Ascending aorta (tissue), 2 donors: Measurements from ENCODE around the gene HSFX2. TPM values are rescaled to one million over a fixed set of nuclear protein-coding genes. Genes with fewer than 3 reads are reported as not detected.
"Not testable (repeated sequence)": the region's sequence is repeated elsewhere in the genome, so short reads cannot be mapped to it uniquely, and the experiment has no call there.

ENCODE experiments used
- DNase-seq, 2 donors: peaks; one replicate each; pipeline ENCODE4 v3.0.0-alpha.2; 2019; ENCODE audit warnings: low spot score in 2 of 2
- H3K27ac ChIP-seq, 2 donors: fragments of 200-600 bp; sonication (generic); one replicate each; pipeline ENCODE4 v1.5.1; 2016 to 2017; ENCODE audit warnings: mild to moderate bottlenecking in 1 of 2
- H3K27me3 ChIP-seq: fragments of 200-600 bp; sonication (generic); one replicate; pipeline ENCODE4 v1.5.1; 2017
- H3K36me3 ChIP-seq, 2 donors: fragments of 200-600 bp; sonication (generic); one replicate each; pipeline ENCODE4 v1.5.1; 2016
- H3K4me1 ChIP-seq, 2 donors: fragments of 200-600 bp; sonication (generic); one replicate each; pipeline ENCODE4 v1.5.1; 2016 to 2017; ENCODE audit warnings: mild to moderate bottlenecking in 1 of 2
- H3K4me3 ChIP-seq, 2 donors: fragments of 200-600 bp; sonication (generic); one replicate each; pipeline ENCODE4 v1.5.1; 2016 to 2017; ENCODE audit warnings: mild to moderate bottlenecking in 1 of 2
- H3K9me3 ChIP-seq, 2 donors: fragments of 200-600 bp; sonication (generic); one replicate each; pipeline ENCODE4 v1.5.1; 2016
- intact Hi-C: fragments of 100-400 bp; cut with DNase I; formaldehyde crosslinking; loops from one replicate; pipeline ENCODE4 v1.15.1; 2023
- total RNA-seq: library from RNA; depleted of rRNA; stranded (reverse); fragments of >200 nt; gene quantifications from one replicate; pipeline ENCODE4 v1.1.0, GENCODE V29; 2016
- TF ChIP-seq, protein P1 (sequence below), 3 experiments: fragments of 200-600 bp in 2 of 3; fragments of 450-650 bp in 1 of 3; sonication (generic) in 2 of 3; IDR thresholded peaks; one replicate each; pipeline ENCODE4 v1.5.1; 2016 to 2019; ENCODE audit warnings: antibody characterized with exemption in 3 of 3, mild to moderate bottlenecking in 1 of 3, moderate library complexity in 1 of 3

HSFX2 gene
- total RNA-seq, 1 donor from 2014 or later: not detected

DNA sequence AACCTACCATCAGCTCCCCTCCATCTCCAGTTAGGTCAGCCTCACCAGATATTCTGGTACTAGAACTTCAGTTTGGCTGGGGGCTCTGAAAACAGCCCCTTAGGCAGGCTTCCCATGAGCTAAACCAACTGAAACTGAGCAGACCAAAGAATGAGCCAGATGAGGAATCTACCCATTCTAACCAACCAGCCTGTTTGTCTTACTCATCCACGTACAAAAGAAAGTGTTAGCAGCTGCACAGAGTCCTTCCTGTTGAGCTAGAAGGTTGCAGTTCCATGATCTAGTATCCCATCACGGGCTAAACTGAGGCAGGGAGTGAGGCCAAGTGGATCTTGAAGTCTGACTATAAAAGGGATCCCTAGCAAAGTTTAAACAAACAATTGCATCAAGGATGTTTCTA lies 25.3 kb downstream of the HSFX2 start:
- peaks cover 0 to 6% of the 10 kb centered on the region in 2 donors for H3K4me1 ChIP-seq
- no peaks in the 10 kb centered on the region for H3K36me3 ChIP-seq
- no peaks in the 10 kb centered on the region for H3K9me3 ChIP-seq
- no peaks in the 10 kb centered on the region for H3K27me3 ChIP-seq
- no peak overlapping the region for H3K27ac ChIP-seq
- no peak for DNase-seq
- intact Hi-C loops: no loop called here
- no peak overlapping the region for H3K4me3 ChIP-seq
- TF ChIP-seq, protein P1, sequence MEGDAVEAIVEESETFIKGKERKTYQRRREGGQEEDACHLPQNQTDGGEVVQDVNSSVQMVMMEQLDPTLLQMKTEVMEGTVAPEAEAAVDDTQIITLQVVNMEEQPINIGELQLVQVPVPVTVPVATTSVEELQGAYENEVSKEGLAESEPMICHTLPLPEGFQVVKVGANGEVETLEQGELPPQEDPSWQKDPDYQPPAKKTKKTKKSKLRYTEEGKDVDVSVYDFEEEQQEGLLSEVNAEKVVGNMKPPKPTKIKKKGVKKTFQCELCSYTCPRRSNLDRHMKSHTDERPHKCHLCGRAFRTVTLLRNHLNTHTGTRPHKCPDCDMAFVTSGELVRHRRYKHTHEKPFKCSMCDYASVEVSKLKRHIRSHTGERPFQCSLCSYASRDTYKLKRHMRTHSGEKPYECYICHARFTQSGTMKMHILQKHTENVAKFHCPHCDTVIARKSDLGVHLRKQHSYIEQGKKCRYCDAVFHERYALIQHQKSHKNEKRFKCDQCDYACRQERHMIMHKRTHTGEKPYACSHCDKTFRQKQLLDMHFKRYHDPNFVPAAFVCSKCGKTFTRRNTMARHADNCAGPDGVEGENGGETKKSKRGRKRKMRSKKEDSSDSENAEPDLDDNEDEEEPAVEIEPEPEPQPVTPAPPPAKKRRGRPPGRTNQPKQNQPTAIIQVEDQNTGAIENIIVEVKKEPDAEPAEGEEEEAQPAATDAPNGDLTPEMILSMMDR (IDR thresholded peaks at IDR 0.05): no peak

DNA sequence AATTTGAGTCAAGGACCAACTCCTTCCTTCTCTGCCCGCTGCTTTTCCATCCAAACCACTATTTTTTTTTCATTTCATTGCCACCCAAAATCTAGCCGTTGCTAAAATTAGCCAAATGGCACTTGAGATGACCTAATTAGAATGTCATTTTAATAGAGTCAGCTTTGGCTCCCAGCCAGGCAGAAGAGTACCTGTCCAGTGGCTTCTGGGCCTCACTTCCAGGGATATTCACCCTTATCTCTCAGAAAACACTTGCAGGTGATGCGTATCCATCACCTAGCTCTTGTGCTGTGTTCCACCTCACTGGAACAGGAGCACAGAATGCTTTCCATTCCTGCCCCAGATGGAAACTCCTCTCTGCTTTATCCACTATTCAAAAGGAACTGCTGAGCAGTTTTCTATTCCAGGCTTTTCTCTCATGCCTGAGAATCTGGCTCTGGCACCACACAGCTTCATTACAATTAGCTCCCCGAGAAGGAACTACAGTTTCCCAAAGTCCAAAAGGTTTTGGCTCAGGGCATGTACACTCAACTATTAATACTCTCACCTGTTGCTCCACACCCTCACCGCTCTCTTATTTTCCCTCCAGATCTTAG lies 26.3 kb downstream of the HSFX2 start:
- Histone ChIP-seq H3K9me3 (no peaks in the 10 kb centered on the region), H3K27ac (peak overlapping the region in 1 of 2 donors; percentile 52), H3K36me3 (no peaks in the 10 kb centered on the region), H3K4me3 (no peak overlapping the region), H3K4me1 (peaks cover 0 to 6% of the 10 kb centered on the region in 2 donors), H3K27me3 (no peaks in the 10 kb centered on the region)
- TF ChIP-seq, protein P1 (IDR thresholded peaks at IDR 0.05): no peak
- intact Hi-C loops: no loop called here
- no peak for DNase-seq

DNA sequence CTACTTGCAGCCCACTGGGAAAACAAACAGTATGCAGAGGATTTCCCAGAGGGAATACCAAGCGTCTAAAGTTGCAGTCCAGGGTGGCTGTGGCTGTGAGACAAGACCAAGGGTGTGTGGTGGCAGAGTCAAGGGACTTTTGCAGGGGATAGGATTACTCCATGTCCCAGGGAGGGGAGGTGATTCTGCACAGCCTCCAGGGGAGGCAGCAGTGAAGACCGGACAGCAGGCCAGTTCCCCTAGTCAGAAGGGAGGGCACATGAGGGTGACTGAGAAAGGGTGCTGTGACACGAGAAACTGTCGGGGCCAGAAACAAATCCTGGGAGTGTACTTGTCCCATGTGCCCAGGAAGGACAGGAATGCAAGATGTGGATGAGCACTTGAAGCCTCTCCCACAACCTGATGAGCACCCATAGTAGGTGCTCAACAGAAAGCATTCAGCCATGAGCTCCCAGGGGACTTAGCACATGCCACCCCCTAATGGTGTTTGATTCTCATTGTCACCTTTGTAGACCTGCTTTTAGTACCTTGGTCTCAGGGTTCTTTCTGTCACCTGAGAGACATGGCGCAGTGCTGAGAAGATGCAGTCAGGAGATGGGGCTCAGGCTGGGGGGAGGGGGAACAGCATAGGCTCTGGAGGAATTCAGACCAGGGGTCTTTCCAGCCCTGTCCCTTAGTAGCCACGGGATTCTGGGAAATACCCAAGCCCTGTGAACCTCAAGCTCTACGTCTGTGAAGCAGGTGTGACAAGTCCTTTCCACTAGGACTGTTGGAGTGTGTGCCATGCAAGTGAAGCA lies 27.3 kb downstream of the HSFX2 start:
- TF ChIP-seq, protein P1 (IDR thresholded peaks at IDR 0.05): no peak
- Histone ChIP-seq H3K27me3 (no peaks in the 10 kb centered on the region), H3K4me1 (peaks cover 0 to 6% of the 10 kb centered on the region in 2 donors), H3K4me3 (no peak overlapping the region), H3K36me3 (no peaks in the 10 kb centered on the region), H3K27ac (peak overlapping the region in 1 of 2 donors; percentile 52), H3K9me3 (no peaks in the 10 kb centered on the region)
- DNase-seq: no peak
- intact Hi-C loops: no loop called here

DNA sequence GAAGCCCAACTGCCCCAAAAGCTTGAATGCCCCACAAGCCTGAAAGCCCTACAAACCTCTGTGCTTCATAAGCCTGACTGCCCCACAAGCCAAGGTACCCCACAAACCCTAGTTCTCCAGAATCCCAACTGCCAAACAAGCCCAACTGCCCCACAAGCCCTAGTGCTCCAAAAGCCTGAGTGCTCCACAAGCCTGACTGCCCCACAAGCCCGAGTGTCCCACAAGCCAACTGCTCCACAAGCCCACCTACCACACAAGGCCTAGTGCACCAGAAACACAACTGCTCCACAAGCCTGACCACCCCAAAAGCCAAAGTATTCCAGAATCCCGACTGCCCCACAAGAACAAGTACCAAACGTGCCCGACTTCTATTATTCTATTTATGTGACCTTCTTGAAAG lies 31.8 kb downstream of the HSFX2 start:
- Histone ChIP-seq H3K4me3 (no peak overlapping the region), H3K9me3 (no peaks in the 10 kb centered on the region), H3K36me3 (no peaks in the 10 kb centered on the region), H3K27me3 (no peaks in the 10 kb centered on the region), H3K27ac (no peak overlapping the region), H3K4me1 (peaks cover 0 to 3% of the 10 kb centered on the region in 2 donors)
- DNase-seq: no peak
- TF ChIP-seq, protein P1 (IDR thresholded peaks at IDR 0.05): no peak
- intact Hi-C loops: no loop called here

DNA sequence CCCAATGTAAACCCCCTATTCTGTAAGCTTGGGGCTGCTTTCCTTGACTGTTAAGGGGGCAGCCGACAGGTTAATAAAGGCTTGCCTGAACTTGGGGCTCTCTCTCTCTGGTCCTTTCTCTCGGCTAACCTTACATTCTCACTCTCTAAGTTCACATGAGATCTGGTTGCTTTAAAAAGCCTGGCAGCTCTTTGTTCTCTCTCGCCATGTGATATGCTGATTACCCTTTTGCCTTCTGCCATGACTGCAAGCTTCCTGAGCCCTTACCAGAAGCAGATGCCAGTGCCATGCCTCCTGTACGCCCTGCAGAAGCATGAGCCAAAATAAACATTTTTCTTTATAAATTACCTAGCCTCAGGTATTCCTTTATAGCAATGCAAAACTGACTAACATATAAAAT lies 39.9 kb downstream of the HSFX2 start:
- H3K4me1 ChIP-seq, H3K27ac ChIP-seq, intact Hi-C loops, H3K4me3 ChIP-seq, DNase-seq, H3K27me3 ChIP-seq, H3K9me3 ChIP-seq, H3K36me3 ChIP-seq: not testable (repeated sequence)

DNA sequence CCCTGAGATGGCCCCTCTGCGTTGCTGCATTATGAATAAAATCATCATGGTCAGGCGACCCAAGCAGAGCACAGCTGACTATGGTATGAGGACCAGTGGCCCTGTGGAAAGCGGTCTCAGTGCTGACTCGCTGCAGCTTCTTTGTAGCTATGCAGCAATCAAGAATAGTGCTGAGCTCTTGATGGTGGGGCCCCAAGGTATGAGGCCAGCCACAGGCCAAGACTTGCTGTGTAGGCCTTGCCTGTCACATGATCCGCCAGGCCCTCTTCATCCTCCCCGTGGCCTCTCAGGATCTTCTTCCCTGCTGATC lies 43.2 kb downstream of the HSFX2 start:
- H3K36me3 ChIP-seq, DNase-seq, intact Hi-C loops, H3K27me3 ChIP-seq, H3K27ac ChIP-seq, H3K9me3 ChIP-seq, H3K4me1 ChIP-seq, H3K4me3 ChIP-seq: not testable (repeated sequence)

DNA sequence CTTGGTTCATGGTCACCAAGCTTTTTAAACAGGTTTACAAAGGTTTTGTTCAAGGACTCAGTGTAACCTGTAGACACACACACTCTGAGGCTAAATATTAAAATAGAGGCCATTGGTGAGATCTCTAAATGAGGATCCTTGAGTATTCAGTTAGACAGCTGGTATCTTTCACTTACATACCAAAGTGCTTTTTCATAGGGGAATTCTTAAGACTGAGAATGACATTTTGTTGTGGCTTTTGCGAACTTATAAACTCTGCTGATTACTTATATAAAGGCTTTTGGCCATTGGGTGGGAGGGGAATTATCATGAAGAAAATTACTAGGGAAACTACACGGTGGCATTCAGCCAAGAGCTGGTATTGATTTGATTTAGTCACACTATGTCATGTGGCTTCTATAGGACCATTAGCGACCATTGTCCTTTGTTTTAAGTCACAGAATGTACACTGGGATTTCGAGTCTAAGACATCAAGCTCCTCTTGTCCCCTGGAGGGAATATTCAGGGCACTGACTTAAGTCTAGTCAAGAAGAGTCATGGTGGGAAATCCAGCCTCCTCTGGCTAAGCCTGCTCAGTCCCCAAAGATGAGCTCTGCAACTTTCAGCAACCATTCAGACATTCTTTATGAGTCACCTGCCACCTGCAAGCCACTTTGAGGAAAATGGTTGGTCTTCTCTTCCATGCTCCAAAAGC lies 43.7 kb downstream of the HSFX2 start:
- intact Hi-C loops, H3K36me3 ChIP-seq, H3K27ac ChIP-seq: not testable (repeated sequence)

DNA sequence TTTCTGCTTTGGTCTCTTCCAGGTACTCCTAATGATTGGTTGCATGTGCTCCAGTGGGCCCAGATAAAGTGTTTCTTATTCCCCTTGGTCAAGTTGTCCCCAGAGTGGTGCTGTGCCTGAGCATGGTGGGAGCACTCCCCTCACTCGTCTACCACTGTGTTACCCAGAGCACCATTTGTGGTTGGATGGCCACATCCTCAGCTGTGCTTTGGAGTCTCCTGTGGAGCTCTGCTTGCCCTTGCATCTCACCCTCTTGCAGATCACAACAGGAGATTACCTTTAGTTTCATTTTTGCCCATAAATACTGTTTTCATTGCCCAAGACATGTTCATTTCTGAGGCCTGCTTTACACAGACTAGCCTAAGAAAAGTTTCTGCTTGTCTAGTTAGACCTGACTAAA lies 44.7 kb downstream of the HSFX2 start:
- DNase-seq, H3K4me1 ChIP-seq, H3K4me3 ChIP-seq, H3K27me3 ChIP-seq, H3K36me3 ChIP-seq, intact Hi-C loops, H3K27ac ChIP-seq, H3K9me3 ChIP-seq: not testable (repeated sequence)

More for the DNA sequence above, 43.7 kb downstream of the HSFX2 start:
- not testable (repeated sequence) for H3K4me3 ChIP-seq, H3K9me3 ChIP-seq, H3K27me3 ChIP-seq, DNase-seq, H3K4me1 ChIP-seq

DNA sequence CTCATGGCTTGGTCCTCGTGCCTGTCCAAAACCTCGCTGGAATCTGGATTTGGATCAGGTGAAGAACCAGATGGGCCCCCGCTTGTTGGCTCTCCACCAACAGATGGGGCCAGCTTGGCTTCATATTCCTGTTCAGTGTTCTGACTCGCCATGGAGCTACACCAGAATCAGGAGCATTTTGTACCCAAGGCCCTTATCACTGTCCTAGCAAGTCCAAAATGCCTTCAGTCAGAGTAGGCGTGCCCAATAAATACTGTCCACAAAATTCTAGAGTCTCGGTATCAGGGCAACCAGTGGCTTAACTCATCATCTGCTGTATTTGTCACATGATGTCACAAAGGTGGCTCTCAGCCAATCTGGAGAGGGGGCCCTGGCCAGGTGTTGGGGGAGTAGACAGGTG lies 45.4 kb downstream of the HSFX2 start, which contains the start of gene HSFX3:
Gene HSFX3, minus strand, starts transcription at position 224 of the 400 bp plus-strand sequence. Its CDS starts 72 bp downstream, at position 152.
- H3K4me1 ChIP-seq, DNase-seq, intact Hi-C loops, H3K27ac ChIP-seq, H3K9me3 ChIP-seq, H3K4me3 ChIP-seq, H3K27me3 ChIP-seq, H3K36me3 ChIP-seq: not testable (repeated sequence)

DNA sequence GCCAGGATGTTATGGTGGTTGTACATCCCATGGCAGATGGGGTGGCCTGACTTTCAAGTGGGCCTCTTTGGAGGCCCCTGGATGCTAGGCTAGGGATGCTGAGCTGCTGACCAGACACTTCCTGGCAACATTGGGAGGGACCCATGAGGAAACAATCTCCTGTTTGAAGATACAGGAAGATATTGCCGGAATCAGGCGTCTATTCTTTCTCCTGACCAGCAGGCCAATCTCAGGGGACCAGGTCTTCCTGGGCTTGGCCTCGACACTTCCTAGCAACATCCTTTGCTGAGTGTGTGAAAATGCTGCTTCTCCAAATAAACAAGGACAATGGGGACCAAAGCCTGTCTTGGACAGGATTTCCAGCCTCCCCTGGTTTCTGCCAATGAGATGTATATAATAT lies 47.3 kb downstream of the HSFX2 start:
- H3K9me3 ChIP-seq, H3K4me3 ChIP-seq, H3K27me3 ChIP-seq, H3K36me3 ChIP-seq, intact Hi-C loops, DNase-seq, H3K27ac ChIP-seq, H3K4me1 ChIP-seq: not testable (repeated sequence)
